Measurements from ENCODE around the gene PTPRA. TPM values are rescaled to one million over a fixed set of nuclear protein-coding genes. Genes with fewer than 3 reads are reported as not detected.

PTPRA gene
- total RNA-seq, 1 experiment from 2014 or later = 45.2 TPM

DNA sequence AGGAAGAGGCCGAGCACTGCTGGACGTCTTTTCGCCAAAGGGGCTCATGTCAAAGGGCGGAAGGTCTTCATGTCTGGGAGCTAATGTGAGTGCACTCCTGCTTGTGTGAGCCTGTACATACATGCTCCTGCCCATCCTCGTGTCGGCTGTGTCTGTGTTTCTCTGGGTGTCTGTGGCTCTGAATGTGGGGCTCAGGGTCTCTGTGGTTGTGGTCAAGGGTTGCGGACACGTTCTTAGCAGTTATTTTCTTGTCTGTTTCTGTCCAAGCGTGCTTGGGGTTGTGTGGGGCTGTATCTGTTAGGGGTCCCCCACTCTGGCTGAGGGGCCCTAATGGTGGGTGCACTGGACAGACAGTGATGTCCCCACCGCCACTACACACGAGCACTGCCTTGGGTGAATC is 208.4 kb downstream of the PTPRA start:
- Histone ChIP-seq H2BK5ac (ENCODE audit: insufficient read length, low read length) (no peak overlapping the region), H3K23me2 (ENCODE audit: insufficient read length, low read depth, low read length, poor library complexity, severe bottlenecking) (peaks cover 4% of the 10 kb centered on the region), H2BK12ac (ENCODE audit: insufficient read length, low read depth, low read length) (no peak overlapping the region), H3K14ac (ENCODE audit: insufficient read depth, low read length) (no peak overlapping the region), H2AFZ (ENCODE audit: low read length) (no peak overlapping the region), H3K18ac (ENCODE audit: insufficient read length, low read depth, low read length) (no peak overlapping the region), H3K27me3 (ENCODE audit: insufficient read depth, low read length) (peaks cover 29% of the 10 kb centered on the region), H4K20me1 (ENCODE audit: control insufficient read depth, insufficient read depth, insufficient read length) (no peaks in the 10 kb centered on the region), H4K8ac (replicated peaks; ENCODE audit: insufficient read length, low read depth, low read length) (no peak overlapping the region), H3K4me1 (ENCODE audit: insufficient read depth, low read length) (no peaks in the 10 kb centered on the region; the same call in 1 of the 2 replicates), H3K23ac (ENCODE audit: insufficient read length, low read depth, low read length) (no peak overlapping the region), H3K27ac (ENCODE audit: insufficient read length, low read depth, low read length) (no peak overlapping the region), H2BK120ac (ENCODE audit: low read depth, low read length, poor library complexity, severe bottlenecking) (no peak overlapping the region), H2BK20ac (ENCODE audit: low read depth, low read length, poor library complexity, severe bottlenecking) (no peak overlapping the region), H3K79me2 (ENCODE audit: insufficient read depth, low read length) (no peaks in the 10 kb centered on the region), H3K79me1 (ENCODE audit: insufficient read depth, low read depth, low read length, poor library complexity, severe bottlenecking) (no peaks in the 10 kb centered on the region), H2AK5ac (ENCODE audit: insufficient read length, low read length) (no peak overlapping the region), H3K9me3 (ENCODE audit: control insufficient read depth, low read depth, low read length) (no peaks in the 10 kb centered on the region), H3K56ac (ENCODE audit: insufficient read length, low read depth, low read length) (no peak overlapping the region), H4K5ac (ENCODE audit: insufficient read length, low read depth, low read length) (no peak overlapping the region), H3K9ac (ENCODE audit: extremely low read depth, insufficient read length, low read length) (no peak overlapping the region), H2BK15ac (ENCODE audit: low read depth, low read length) (no peak overlapping the region), H3T11ph (ENCODE audit: low read length) (no peak overlapping the region), H4K91ac (ENCODE audit: insufficient read length, low read depth, low read length) (no peak overlapping the region), H3K4ac (ENCODE audit: low read depth, low read length) (no peak overlapping the region), H3K4me2 (ENCODE audit: insufficient read depth, insufficient read length, low read length) (peak overlapping the region; percentile 35)
- H3K4me3 Mint-ChIP-seq = peak overlapping the region in 1 of 2 experiments; percentile 79; a peak in 2 of 5 replicates
- peaks cover 67% of the 10 kb centered on the region for H3K27me3 Mint-ChIP-seq (ENCODE audit: low read depth)
- TF ChIP-seq, protein P1, sequence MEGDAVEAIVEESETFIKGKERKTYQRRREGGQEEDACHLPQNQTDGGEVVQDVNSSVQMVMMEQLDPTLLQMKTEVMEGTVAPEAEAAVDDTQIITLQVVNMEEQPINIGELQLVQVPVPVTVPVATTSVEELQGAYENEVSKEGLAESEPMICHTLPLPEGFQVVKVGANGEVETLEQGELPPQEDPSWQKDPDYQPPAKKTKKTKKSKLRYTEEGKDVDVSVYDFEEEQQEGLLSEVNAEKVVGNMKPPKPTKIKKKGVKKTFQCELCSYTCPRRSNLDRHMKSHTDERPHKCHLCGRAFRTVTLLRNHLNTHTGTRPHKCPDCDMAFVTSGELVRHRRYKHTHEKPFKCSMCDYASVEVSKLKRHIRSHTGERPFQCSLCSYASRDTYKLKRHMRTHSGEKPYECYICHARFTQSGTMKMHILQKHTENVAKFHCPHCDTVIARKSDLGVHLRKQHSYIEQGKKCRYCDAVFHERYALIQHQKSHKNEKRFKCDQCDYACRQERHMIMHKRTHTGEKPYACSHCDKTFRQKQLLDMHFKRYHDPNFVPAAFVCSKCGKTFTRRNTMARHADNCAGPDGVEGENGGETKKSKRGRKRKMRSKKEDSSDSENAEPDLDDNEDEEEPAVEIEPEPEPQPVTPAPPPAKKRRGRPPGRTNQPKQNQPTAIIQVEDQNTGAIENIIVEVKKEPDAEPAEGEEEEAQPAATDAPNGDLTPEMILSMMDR (conservative IDR thresholded peaks at IDR 0.05) = no peak
- no CpG with 5 or more reads among the region's 11 CpGs for WGBS (ENCODE audit: extremely low coverage, insufficient read length, low lambda C conversion rate)
- no peak for DNase-seq
- peaks cover 0 to 3% of the 10 kb centered on the region in 2 experiments; a peak in 1 of 4 replicates for H3K4me1 Mint-ChIP-seq
- H3K9me3 Mint-ChIP-seq = peaks cover 2% of the 10 kb centered on the region in 2 experiments; a peak in 2 of 5 replicates
- H3K36me3 Mint-ChIP-seq (ENCODE audit: insufficient read depth in 1 of 3, low read depth in 3 of 3) = no peaks in the 10 kb centered on the region; a peak in 2 of 7 replicates
- H3K27ac Mint-ChIP-seq = no peak overlapping the region
